NOMO-1 (cell line): ENCODE data around the gene FNTB.
"Not testable (repeated sequence)": the region's sequence is repeated elsewhere in the genome, so short reads cannot be mapped to it uniquely, and the experiment has no call there.

ENCODE experiments used
- DNase-seq, 2 experiments: peaks; one replicate each; lab custom pipeline; 2025; ENCODE audit not compliant: unreplicated experiment in 2 of 2; lab: John Stamatoyannopoulos, UW

The FNTB gene

GRCh38 chr14:65011538-65011937 is 24.8 kb downstream of the FNTB start:
- no peak for DNase-seq

GRCh38 chr14:65012353-65012752 is 25.7 kb downstream of the FNTB start:
- DNase-seq = no peak

GRCh38 chr14:65015391-65015790 is 28.7 kb downstream of the FNTB start:
- DNase-seq = no peak

GRCh38 chr14:65016471-65016870 is 29.8 kb downstream of the FNTB start:
- DNase-seq = no peak

GRCh38 chr14:65019944-65020566 is 33.4 kb downstream of the FNTB start:
- DNase-seq = peak; percentile 44 to 77

- DNase-seq = no peak
Observed at GRCh38 chr14:65024957-65025356, 38.3 kb downstream of the FNTB start.

- DNase-seq = no peak
Observed at GRCh38 chr14:65025818-65026217, 39.1 kb downstream of the FNTB start.

- no peak for DNase-seq
Observed at GRCh38 chr14:65026526-65026925, 39.8 kb downstream of the FNTB start.

GRCh38 chr14:65027127-65027799 is 40.6 kb downstream of the FNTB start:
- DNase-seq = no peak

GRCh38 chr14:65028937-65029336 is 42.2 kb downstream of the FNTB start:
- DNase-seq = no peak

GRCh38 chr14:65031321-65031720 is 44.6 kb downstream of the FNTB start:
- not testable (repeated sequence) for DNase-seq

- DNase-seq = no peak
Observed at GRCh38 chr14:65032319-65032718, 45.6 kb downstream of the FNTB start.

- DNase-seq = no peak
Observed at GRCh38 chr14:65033181-65033580, 46.5 kb downstream of the FNTB start.

- DNase-seq = no peak
Observed at GRCh38 chr14:65034021-65034420, 47.3 kb downstream of the FNTB start.

- no peak for DNase-seq
Observed at GRCh38 chr14:65035049-65035448, 48.4 kb downstream of the FNTB start.

GRCh38 chr14:65038966-65039365 is 52.3 kb downstream of the FNTB start:
- DNase-seq = no peak

- no peak for DNase-seq
Observed at GRCh38 chr14:65040666-65041433, 54.2 kb downstream of the FNTB start.

- DNase-seq = no peak
Observed at GRCh38 chr14:65041434-65041915, 54.8 kb downstream of the FNTB start.

GRCh38 chr14:65042296-65042695 is 55.6 kb downstream of the FNTB start:
- DNase-seq = no peak

- peak; percentile 88 to 90 for DNase-seq
Observed at GRCh38 chr14:65042731-65043372, 56.2 kb downstream of the FNTB start.

- no peak for DNase-seq
Observed at GRCh38 chr14:65043893-65044595, 57.3 kb downstream of the FNTB start.
